ENCODE measurements around the gene MED27.

GRCh38 chr9:131961496-131961880, 118.2 kb downstream of the MED27 start:
- TF ChIP-seq, protein P1, sequence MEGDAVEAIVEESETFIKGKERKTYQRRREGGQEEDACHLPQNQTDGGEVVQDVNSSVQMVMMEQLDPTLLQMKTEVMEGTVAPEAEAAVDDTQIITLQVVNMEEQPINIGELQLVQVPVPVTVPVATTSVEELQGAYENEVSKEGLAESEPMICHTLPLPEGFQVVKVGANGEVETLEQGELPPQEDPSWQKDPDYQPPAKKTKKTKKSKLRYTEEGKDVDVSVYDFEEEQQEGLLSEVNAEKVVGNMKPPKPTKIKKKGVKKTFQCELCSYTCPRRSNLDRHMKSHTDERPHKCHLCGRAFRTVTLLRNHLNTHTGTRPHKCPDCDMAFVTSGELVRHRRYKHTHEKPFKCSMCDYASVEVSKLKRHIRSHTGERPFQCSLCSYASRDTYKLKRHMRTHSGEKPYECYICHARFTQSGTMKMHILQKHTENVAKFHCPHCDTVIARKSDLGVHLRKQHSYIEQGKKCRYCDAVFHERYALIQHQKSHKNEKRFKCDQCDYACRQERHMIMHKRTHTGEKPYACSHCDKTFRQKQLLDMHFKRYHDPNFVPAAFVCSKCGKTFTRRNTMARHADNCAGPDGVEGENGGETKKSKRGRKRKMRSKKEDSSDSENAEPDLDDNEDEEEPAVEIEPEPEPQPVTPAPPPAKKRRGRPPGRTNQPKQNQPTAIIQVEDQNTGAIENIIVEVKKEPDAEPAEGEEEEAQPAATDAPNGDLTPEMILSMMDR (IDR thresholded peaks at IDR 0.05; ENCODE audit: low read depth, low read length), result no peak
- TF ChIP-seq POLR2A (IDR thresholded peaks at IDR 0.05; ENCODE audit: extremely low read depth, insufficient read length), result no peak
- no peak for TF ChIP-seq MYC (IDR thresholded peaks at IDR 0.05; ENCODE audit: low read depth, low read length)
- TF ChIP-seq MAX (IDR thresholded peaks at IDR 0.05; ENCODE audit: low read depth, low read length), result no peak
